ENCODE measurements around the gene PRPF6.

PRPF6 gene

GRCh38 chr20:64049060-64049877 is 68.3 kb downstream of the PRPF6 start, which contains the start of gene SOX18:
SOX18 (minus strand) TSS chr20:64049639; CDS start chr20:64049516, 123 bp downstream.
- DNase-seq (peak; percentile 53), ATAC-seq (peak; percentile 19)

DNA sequence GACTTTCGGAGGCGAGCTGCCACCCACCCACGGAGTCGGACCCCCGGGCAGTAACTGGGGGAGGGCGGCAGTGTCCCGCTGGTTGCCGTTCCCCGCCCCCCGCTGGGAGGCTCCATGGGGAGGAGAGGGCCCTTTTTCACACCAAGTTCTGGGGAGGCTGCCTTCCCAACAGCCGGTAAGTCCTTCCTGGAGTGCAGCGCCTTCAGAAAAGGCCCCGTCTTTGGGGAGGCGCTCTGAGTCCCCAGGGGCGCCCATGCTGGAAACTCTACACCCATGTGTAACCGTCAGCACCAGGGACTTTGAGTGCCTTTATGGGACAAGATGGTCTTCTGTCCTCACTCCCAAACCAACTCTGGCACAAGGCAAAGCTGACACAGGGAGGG is 68.9 kb downstream of the PRPF6 start:
- DNase-seq = no peak
- ATAC-seq = no peak

DNA sequence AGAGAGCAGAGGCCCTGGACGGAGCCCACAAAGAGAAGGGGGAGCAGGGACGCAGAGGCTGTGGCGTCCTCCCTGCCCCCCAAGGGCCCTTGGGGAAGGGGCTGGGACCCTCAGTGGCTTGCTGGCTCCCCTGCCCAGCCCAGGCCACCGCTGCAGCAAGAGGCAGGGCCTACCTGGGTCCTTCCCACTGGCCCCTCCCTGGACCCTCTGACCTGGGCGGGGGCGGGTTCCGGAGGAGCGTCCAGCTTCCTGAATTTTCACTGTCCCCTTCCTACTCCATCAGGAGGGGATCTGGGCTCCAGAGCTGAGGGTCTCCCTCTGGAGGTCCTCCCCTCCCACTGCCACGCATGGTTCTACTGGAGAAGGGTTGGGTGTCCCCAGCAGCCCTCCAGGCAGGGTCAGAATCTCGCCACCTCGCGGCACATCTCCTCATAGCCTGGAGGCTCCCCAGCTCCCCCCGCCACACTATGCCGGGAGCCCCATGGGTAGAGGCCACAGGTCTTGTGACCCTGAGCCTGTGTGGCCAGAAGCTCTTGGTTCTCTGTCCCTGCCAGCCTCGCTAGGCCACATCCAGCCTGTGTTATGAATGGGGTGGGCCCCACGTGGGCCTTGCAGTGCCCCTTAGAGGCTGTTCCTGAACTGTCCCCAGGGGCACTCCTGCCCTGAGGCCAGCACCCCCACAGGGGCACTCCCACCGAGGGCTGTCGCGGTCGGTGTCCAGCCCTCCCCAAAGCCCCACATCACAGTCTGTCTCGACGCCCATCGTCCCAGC is 69.5 kb downstream of the PRPF6 start:
- DNase-seq (no peak), ATAC-seq (no peak)

- ATAC-seq = no peak
These were observed 70.1 kb downstream of the PRPF6 start for GRCh38 chr20:64051033-64051452.

DNA sequence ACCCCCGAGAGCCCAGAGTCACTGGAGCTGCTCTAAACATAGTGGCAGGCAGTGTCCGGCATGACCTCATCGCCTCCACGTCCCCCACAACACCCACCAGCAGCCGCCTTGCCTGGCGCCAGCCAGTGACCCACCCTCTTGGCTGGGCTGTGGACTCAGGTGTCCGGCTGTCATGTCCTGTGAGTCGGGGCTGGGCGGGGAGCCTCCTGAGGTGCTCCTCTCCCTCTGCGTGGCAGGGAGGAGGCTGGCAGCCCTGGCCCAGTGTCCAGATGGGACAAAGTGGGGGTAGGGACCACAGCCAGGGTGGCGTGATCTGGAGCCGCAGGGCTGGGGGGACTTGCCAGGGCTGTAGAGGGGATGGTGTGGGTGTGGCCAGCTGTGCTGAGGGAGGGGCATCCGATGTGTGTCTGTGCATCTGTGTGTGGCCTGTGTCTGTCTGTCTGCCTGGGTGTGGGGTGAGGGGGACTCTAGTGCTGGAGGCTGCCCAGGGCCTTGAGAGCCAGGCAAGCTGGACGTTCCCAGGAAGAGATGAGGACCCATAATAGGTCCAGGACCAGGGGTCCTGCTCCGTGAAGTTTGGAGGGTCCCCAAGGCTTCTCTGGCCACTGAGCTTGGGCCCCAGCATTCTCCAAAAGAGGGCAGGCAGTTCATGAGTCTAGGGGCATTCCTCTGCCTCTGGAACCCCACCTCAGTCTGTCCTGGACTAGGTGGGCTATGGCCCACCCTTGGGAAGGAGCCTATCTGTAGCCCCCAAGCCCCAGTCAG is 70.8 kb downstream of the PRPF6 start:
- no peak for ATAC-seq
- DNase-seq = no peak

More at GRCh38 chr20:64051033-64051452, 70.1 kb downstream of the PRPF6 start:
- DNase-seq = no peak

DNA sequence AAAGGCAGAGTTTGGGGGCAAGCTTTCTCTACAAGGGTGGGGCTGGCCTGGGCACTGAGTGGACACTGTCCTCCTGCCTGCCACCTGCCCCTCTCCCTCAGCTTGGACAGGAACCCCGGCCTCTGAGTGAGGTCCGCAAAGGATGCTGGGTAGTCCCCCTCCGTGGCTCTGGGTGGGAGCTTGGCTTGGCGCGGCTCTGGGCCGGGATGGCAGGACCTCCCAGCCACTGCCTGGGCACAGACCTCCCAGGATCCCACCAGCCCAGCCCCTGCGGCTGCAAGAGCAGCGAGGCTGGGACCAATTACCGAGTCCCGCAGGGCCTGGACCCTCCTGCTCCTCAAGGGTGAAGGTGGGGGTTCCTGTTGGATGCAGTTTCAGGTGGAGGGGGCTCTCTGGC is 71.4 kb downstream of the PRPF6 start:
- no peak for DNase-seq

GRCh38 chr20:64052987-64053840 is 72.3 kb downstream of the PRPF6 start:
- ATAC-seq = no peak
- DNase-seq = no peak

More for the DNA sequence above, 71.4 kb downstream of the PRPF6 start:
- no peak for ATAC-seq

DNA sequence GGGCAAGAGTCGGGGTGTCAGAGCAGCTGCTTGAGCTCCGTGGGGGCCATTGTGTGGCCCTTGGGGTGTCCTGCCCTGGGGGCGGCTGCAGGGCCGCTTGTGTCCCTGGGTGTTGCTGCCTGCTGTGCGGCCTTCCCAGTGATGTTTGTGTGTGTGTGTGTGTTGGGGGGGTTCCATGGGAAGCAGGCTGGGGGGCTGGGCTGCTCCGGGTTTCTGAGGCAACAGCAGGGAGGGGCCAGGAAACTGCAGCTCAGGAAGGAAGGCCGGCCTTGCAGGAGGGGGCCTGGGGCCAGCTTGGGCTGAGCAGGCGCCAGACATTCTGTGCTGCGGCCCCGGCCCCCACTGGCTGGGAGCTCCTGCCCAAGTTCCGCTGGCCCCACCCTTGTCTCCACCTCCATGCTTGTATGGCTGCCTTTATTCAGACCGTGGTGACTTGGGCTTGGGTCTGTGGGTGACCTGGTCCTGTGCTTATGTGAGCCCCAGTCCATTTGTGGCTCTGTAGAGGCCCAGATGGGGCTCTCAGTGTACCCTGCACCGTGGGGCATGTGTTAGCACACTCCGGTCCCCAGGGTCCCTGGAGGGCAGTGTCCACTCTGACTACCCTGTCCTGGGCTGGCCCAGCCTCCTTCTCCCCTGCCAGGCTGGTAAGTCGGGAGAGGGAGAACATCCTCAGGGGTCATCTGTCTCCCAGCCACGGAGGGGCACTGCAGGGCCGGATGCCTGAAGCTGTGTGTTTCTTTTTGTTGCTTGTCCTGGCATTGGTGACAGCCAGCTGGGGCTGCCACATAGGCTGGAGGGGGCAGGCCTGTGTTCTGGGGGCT is 73.1 kb downstream of the PRPF6 start:
- no peak for ATAC-seq

DNA sequence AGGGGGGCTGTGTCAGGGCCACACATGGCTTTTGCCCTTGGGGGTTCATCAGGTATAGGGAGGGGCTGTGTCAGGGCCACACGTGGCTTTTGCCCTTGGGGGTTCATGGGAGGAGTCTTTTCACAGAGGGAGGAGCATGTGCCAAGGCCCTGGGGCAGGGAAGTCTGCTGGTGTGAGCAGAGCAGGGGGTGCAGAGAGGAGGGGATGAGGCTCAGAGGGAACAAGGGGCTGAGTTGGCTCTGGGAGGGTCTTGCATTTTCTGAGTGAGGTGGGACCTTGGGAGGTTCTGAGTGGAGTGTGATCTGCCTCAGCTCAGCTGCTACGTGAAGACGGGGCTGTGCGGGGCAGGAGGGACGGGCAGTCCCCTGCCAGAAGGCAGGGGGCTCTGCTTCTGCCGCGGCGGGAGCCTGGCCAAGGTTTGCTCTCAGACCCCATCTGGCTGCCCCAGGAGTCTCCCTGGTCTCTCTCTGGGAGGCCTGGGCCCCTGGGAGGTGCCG is 74.5 kb downstream of the PRPF6 start:
- no peak for ATAC-seq
- DNase-seq = no peak

More for the DNA sequence above, 73.1 kb downstream of the PRPF6 start:
- no peak for DNase-seq

- ATAC-seq (no peak), DNase-seq (no peak)
These were observed 75.1 kb downstream of the PRPF6 start for GRCh38 chr20:64055893-64056638.

- ATAC-seq = no peak
- DNase-seq = no peak
These were observed 75.6 kb downstream of the PRPF6 start for GRCh38 chr20:64056639-64056888.

GRCh38 chr20:64056889-64057627 is 76.1 kb downstream of the PRPF6 start:
- DNase-seq (peak; percentile 41), ATAC-seq (peak; percentile 25)

DNA sequence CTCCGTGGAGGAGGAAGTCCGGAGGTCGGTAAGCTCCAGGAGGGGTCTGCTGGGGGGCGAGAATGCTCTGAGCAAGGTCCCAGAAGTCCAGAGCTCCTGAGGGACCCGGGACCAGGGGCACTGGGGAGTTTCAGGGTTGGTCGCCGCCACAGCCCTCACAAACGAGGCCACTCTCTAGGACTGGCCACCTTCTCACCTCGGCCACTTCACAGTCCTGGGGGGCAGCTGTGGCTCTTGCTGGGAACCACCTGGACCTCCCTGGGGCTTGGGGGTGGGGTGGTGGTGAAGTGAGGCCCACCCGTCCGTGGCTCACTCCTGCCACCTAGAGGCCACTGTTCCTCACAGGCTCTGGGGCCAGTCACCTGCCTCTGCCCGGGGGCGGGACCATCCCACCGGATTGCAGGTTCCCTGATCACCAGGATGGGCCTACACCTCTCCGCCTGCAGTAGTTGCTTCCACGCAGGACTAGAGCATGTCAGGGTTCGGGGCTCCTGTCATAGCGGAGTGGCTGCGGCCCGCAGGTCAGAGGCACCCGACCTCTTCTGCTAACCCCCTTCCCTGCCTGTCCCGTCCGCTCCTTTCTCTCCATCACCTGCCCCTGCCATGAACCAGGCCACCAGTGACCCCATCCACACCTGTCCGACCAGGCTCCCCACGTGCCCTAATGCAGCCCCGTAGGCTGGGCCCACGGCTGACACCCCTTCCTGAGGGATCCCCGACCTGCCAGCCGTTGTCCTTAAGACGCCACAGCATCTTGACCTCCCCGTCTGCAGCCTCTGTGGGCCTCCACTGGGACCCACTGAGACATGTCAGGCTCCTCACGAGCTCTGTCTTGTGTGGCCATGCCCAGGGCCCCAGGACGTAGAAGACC is 76.9 kb downstream of the PRPF6 start:
- ATAC-seq = peak; percentile 67
- peak; percentile 95 for DNase-seq

DNA sequence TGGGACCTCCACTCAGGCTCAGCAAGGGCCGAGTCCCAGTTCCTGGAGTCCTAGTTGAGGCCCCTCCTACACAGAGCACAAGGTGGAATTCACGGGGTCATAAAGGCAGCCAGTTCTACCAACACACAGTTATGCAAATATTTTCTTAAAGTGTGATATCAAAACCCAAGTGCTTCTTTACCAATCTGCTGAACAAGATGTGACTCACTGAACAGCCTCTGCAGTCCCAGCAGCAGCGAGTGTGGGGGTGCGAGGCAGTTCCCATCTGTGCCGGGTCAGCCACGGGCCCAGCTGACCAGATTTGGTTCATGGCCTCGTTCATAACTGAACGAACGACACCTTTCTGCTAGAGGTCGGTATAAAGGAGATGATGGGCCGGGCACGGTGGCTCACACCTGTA is 77.6 kb downstream of the PRPF6 start:
- DNase-seq = no peak
- ATAC-seq = no peak

DNA sequence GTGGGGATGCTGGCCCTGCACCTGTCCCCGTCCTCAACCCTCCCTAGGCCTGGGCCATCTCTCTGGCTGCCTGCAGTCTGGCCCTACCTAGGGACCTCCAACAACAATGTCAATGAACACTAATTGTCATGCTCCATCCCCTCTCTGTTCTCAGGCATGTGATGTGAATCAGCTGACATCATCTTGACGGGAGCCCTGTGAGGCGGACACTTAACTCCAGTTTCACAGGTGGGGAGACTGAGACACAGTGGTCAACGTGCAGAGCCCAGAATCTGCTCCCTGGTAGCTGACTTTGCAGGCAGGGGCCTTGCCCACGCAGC is 81.3 kb downstream of the PRPF6 start:
- ATAC-seq = no peak
- DNase-seq = no peak

GRCh38 chr20:64062596-64063388 is 81.9 kb downstream of the PRPF6 start, which contains the start of gene TCEA2:
TCEA2 (plus strand) TSS chr20:64063198; CDS start chr20:64063313, 115 bp downstream.
- DNase-seq (peak; percentile 96), ATAC-seq (peak; percentile 88)

- no peak for ATAC-seq
- peak; percentile 65 for DNase-seq
These were observed 82.6 kb downstream of the PRPF6 start for GRCh38 chr20:64063389-64064144.

Data from stimulated activated naive CD8-positive, alpha-beta T cell treated with anti-CD3 and anti-CD28 coated beads, Interleukin-15, Interleukin-2, amounts not matched to agents 100 U/mL and 50 U/mL, for 24 hours (primary cell).